ENCODE results near the gene EMCN. TPM values are rescaled to one million over a fixed set of nuclear protein-coding genes. Genes with fewer than 3 reads are reported as not detected.
"Not testable (repeated sequence)": the region's sequence is repeated elsewhere in the genome, so short reads cannot be mapped to it uniquely, and the experiment has no call there.

The EMCN gene
- total and polyA plus RNA-seq, 10 of the 15 experiments (the other 5 are each of a cell fraction or from before 2014, with no cell fraction given): not detected

- no peak for TF ChIP-seq CUX1 (IDR thresholded peaks at IDR 0.05; ENCODE audit: insufficient replicate concordance, low read depth, low read length)
- no peak for TF ChIP-seq ETV6 (conservative IDR thresholded peaks at IDR 0.05 in 1 of 2, IDR thresholded peaks at IDR 0.05 in 1 of 2; ENCODE audit: borderline replicate concordance in 1 of 2, low read depth in 1 of 2)
These were observed 131.6 kb downstream of the EMCN start (continued) for GRCh38 chr4:100386270-100386669.

DNA sequence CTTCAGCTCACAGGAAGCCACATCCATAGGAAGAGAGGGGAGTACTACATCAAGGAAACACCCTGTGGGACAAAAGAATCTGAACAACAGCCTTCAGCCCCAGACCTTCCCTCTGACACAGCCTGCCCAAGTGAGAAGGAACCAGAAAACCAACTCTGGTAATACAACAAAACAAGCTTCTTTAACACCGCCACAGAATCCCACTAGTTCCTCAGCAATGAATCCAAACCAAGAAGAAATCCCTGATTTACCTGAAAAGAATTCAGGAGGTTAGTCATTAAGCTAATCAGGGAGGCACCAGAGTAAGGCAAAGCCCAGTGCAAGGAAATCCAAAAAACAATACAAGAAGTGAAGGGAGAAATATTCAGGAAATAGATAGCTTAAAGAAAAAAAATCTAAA lies 137.4 kb downstream of the EMCN start:
- H3K9ac ChIP-seq (ENCODE audit: control insufficient read depth, insufficient read depth, low read length); ATAC-seq; RAD21 ChIA-PET (ENCODE audit: unreplicated experiment); BruUV-seq (replicated peaks); H4K20me1 ChIP-seq (ENCODE audit: control insufficient read depth, insufficient read depth); H3K36me3 ChIP-seq (ENCODE audit: control insufficient read depth in 2 of 2, insufficient read depth in 2 of 2, low read length in 1 of 2); H3K4me2 ChIP-seq (ENCODE audit: control insufficient read depth, insufficient read depth); POLR2A ChIA-PET; H3K27ac ChIP-seq (ENCODE audit: control insufficient read depth, insufficient read depth); H3K9me3 ChIP-seq (replicated peaks; ENCODE audit: control insufficient read depth, insufficient read depth, low read length); intact Hi-C loops (cut with micrococcal nuclease; ENCODE audit: unreplicated experiment); H3K4me3 ChIP-seq; FAIRE-seq; H3K79me2 ChIP-seq (ENCODE audit: control insufficient read depth, insufficient read depth, low read length); H3K27me3 ChIP-seq (replicated peaks in 1 of 2; ENCODE audit: control insufficient read depth in 2 of 2, insufficient read depth in 2 of 2, low read length in 1 of 2); DNase-seq (ENCODE audit: low read depth, low spot score); H2AFZ ChIP-seq (ENCODE audit: control insufficient read depth, low read depth, low read length); in situ Hi-C loops (cut with MboI); H3K4me1 ChIP-seq (ENCODE audit: control insufficient read depth, insufficient read depth, low read length): not testable (repeated sequence)
- WGBS (ENCODE audit: insufficient coverage, insufficient replicate concordance, low lambda C conversion rate, missing lambda C conversion rate): 0% methylated on average over 1 of the region's 1 CpG
- ChIA-PET CTCF (interaction anchor here (0.6 kb wide), 1 partner anchor 17 kb away, joined by 3 read pairs; no protein-coding TSS in a partner anchor), SMC1A (ENCODE audit: uncharacterized antibody, unreplicated experiment) (interaction anchor here (1.1 kb wide), 1 partner anchor 8 kb away, joined by 3 read pairs; no protein-coding TSS in a partner anchor)
